ENCODE data around the gene TSC22D2.
"Not testable (repeated sequence)": the region's sequence is repeated elsewhere in the genome, so short reads cannot be mapped to it uniquely, and the experiment has no call there.

The TSC22D2 gene

GRCh38 chr3:150462108-150462507 is 54.0 kb downstream of the TSC22D2 start:
- DNase-seq, result no peak
- in situ Hi-C loops (cut with HindIII; ENCODE audit: low pct_ligation_motif_present, low pct_unique_long_range_greater_than_20kb, low sequenced_read_pairs), result no loop called here

DNA sequence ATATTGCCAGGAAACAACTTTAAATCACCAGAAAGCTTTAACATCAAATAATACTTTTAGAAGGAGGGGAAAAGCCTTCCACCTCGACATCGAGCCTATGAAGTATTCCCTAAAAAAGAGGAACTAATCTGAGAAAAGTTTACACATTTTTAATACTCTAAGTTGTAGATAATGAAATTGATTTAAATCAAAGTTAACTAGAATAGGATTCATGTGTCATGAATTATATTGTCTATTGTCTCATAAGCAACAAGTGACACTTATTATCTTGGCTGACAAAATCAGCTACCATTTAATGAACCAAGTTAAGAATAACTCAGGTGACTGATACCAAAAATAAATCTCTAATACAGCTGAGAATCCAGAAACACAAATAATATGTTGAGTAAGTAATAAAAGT is 56.6 kb downstream of the TSC22D2 start:
- in situ Hi-C loops (cut with HindIII; ENCODE audit: low pct_ligation_motif_present, low pct_unique_long_range_greater_than_20kb, low sequenced_read_pairs), result no loop called here
- DNase-seq, result no peak

GRCh38 chr3:150467381-150467780 is 59.3 kb downstream of the TSC22D2 start:
- no peak for DNase-seq
- in situ Hi-C loops (cut with HindIII; ENCODE audit: low pct_ligation_motif_present, low pct_unique_long_range_greater_than_20kb, low sequenced_read_pairs), result no loop called here

GRCh38 chr3:150469031-150469930 is 61.2 kb downstream of the TSC22D2 start:
- in situ Hi-C loops (cut with HindIII; ENCODE audit: low pct_ligation_motif_present, low pct_unique_long_range_greater_than_20kb, low sequenced_read_pairs), result no loop called here

GRCh38 chr3:150469931-150470740 is 62.0 kb downstream of the TSC22D2 start:
- in situ Hi-C loops (cut with HindIII; ENCODE audit: low pct_ligation_motif_present, low pct_unique_long_range_greater_than_20kb, low sequenced_read_pairs), result no loop called here
- DNase-seq, result peak; percentile 45

More at GRCh38 chr3:150469031-150469930, 61.2 kb downstream of the TSC22D2 start:
- DNase-seq, result peak; percentile 94

DNA sequence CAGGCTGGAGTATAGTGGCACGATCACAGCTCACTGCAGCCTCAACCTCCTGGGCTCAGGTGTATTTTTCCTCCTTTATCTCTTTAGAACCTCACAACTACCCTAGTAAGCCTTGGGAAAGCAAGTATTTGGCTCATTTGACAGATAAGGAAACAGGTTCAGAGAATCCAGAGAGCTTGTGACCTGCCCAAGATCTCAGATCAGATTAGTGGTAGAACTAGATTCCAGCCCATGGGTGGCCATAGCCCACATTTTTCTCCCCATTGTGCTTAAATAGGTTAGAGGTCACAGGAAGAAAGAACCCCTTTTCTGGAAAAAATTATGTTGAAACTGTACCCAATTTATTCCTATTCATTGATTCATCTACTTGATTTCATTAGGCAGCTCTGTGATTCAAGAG is 64.3 kb downstream of the TSC22D2 start:
- no peak for DNase-seq
- in situ Hi-C loops (cut with HindIII; ENCODE audit: low pct_ligation_motif_present, low pct_unique_long_range_greater_than_20kb, low sequenced_read_pairs), result no loop called here

DNA sequence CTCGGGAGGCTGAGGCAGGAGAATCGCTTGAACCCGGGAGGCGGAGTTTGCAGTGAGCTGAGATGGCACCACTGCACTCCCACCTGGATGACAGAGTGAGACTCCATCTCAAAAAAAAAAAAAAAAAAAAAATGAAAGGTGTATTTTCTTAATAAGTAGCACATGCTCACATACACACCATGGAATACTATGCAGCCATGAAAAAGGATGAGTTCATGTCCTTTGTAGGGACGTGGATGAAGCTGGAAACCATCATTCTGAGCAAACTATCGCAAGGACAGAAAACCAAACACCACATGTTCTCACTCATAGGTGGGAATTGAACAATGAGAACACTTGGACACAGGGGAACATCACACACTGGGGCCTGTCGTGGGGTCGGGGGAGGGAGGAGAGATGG is 65.1 kb downstream of the TSC22D2 start:
- in situ Hi-C loops (cut with HindIII; ENCODE audit: low pct_ligation_motif_present, low pct_unique_long_range_greater_than_20kb, low sequenced_read_pairs); DNase-seq: not testable (repeated sequence)

GRCh38 chr3:150479370-150479769 is 71.3 kb downstream of the TSC22D2 start:
- in situ Hi-C loops (cut with HindIII; ENCODE audit: low pct_ligation_motif_present, low pct_unique_long_range_greater_than_20kb, low sequenced_read_pairs), result no loop called here
- DNase-seq, result no peak

GRCh38 chr3:150480877-150481276 is 72.8 kb downstream of the TSC22D2 start:
- no peak for DNase-seq
- in situ Hi-C loops (cut with HindIII; ENCODE audit: low pct_ligation_motif_present, low pct_unique_long_range_greater_than_20kb, low sequenced_read_pairs), result no loop called here

DNA sequence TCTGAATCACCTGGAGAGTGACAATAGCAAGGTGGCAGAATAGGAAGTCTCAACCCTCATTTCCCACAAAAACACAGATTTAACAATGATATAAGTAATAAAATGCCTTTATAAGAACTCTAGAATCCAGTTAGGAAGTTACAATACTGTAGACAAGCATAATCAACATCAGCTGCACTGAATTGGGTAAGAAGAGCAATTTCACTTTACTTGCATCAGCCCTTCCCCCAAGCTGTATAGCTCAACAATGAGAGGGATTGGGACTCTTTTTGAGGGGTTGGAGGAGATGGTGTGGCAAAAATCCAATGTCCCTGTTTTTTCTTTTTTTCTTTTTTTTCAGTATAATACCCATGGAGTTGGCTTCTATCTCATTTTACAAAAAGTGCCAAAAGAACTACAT is 75.1 kb downstream of the TSC22D2 start:
- no peak for DNase-seq
- in situ Hi-C loops (cut with HindIII; ENCODE audit: low pct_ligation_motif_present, low pct_unique_long_range_greater_than_20kb, low sequenced_read_pairs), result no loop called here

DNA sequence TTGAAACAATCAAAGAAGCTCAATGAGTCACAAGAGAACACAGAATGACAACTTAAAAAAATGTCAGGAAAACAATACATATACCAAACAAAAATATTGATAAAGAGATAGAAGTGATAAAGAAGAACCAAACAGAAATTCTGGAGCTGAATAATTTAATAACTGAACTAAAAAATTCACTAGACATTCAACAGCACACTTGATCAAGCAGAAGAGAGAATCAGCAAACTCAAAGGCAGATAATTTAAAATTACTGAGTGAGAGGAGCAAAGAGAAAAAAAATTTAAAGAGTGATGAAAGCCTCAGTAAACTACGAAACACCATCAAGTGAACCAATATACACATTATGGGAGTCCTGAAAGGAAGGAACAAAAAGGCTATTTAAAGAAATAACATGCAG is 76.3 kb downstream of the TSC22D2 start:
- in situ Hi-C loops (cut with HindIII; ENCODE audit: low pct_ligation_motif_present, low pct_unique_long_range_greater_than_20kb, low sequenced_read_pairs), result no loop called here
- no peak for DNase-seq

DNA sequence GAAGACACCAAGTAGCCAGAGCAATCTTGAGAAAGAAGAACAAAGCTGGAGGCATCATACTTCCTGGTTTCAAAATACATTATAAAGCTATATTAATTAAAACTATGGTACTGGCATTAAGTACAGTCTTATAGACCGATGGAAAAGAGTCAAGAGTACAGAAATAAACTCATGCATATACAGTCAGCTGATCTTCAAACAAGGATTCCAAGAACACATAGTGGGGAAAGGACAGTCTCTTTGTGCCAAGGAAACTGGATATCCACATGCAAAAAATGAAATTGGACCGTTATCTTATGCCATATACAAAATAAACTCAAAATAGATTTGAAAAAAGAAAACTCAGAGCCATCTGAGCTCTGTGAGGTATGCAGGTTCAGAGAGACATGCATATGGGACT is 80.8 kb downstream of the TSC22D2 start:
- no peak for DNase-seq
- in situ Hi-C loops (cut with HindIII; ENCODE audit: low pct_ligation_motif_present, low pct_unique_long_range_greater_than_20kb, low sequenced_read_pairs), result no loop called here

- in situ Hi-C loops (cut with HindIII; ENCODE audit: low pct_ligation_motif_present, low pct_unique_long_range_greater_than_20kb, low sequenced_read_pairs), result no loop called here
- DNase-seq, result no peak
These were observed 82.3 kb downstream of the TSC22D2 start for GRCh38 chr3:150490277-150490986.

DNA sequence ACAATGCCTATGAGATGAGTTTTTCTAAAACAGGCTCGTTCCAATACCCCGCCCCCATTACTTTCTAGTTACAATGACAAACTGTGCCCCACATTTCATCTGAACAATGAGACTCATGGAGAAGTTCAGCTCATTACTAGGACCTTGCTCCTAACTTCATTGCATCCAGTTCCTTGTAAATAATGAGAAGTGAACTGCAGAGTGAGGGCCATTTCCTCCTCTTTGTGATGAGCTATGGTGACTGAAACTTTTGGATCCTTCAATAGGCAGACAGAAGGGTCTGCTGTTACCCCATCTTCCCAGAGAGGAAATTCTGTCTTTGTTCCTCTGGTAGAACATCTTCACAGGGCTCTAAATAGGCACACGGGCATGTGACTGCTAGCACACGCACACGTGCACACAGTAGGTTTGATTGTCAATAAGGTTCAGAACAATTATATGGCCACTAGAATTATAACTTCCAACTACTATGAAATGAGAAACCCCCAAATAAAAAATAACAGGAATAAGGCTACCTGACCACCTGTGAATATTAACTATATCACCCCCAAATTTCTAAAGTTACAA is 86.4 kb downstream of the TSC22D2 start:
- in situ Hi-C loops (cut with HindIII; ENCODE audit: low pct_ligation_motif_present, low pct_unique_long_range_greater_than_20kb, low sequenced_read_pairs), result no loop called here
- DNase-seq, result no peak

- no peak for DNase-seq
- in situ Hi-C loops (cut with HindIII; ENCODE audit: low pct_ligation_motif_present, low pct_unique_long_range_greater_than_20kb, low sequenced_read_pairs), result no loop called here
These were observed 87.1 kb downstream of the TSC22D2 start for GRCh38 chr3:150495149-150495548.

GRCh38 chr3:150495563-150496168 is 87.6 kb downstream of the TSC22D2 start:
- in situ Hi-C loops (cut with HindIII; ENCODE audit: low pct_ligation_motif_present, low pct_unique_long_range_greater_than_20kb, low sequenced_read_pairs), result no loop called here
- peak; percentile 54 for DNase-seq

GRCh38 chr3:150497956-150498355 is 89.9 kb downstream of the TSC22D2 start:
- DNase-seq, result no peak
- in situ Hi-C loops (cut with HindIII; ENCODE audit: low pct_ligation_motif_present, low pct_unique_long_range_greater_than_20kb, low sequenced_read_pairs), result no loop called here

- DNase-seq; in situ Hi-C loops (cut with HindIII; ENCODE audit: low pct_ligation_motif_present, low pct_unique_long_range_greater_than_20kb, low sequenced_read_pairs): not testable (repeated sequence)
These were observed 92.9 kb downstream of the TSC22D2 start for GRCh38 chr3:150500960-150501359.
